Medulla oblongata (tissue), 1 donor: ENCODE measurements around the gene SYTL1.
A peak's percentile ranks its signal among the peaks of the same experiment; 100 is the strongest.

Experiments used
- DNase-seq: peaks from one replicate; pipeline ENCODE4 v3.0.0-alpha.2; 2015; ENCODE audit errors: extremely low spot score

SYTL1 gene

GRCh38 chr1:27348861-27349783 is 7.3 kb downstream of the SYTL1 start:
- no peak for DNase-seq

GRCh38 chr1:27349784-27350662 is 8.2 kb downstream of the SYTL1 start:
- DNase-seq = no peak

GRCh38 chr1:27350663-27351540 is 9.1 kb downstream of the SYTL1 start:
- DNase-seq = no peak

GRCh38 chr1:27351541-27352107 is 9.8 kb downstream of the SYTL1 start:
- no peak for DNase-seq

GRCh38 chr1:27353166-27353565 is 11.3 kb downstream of the SYTL1 start:
- DNase-seq = no peak

- DNase-seq = no peak
These were observed 11.8 kb downstream of the SYTL1 start for GRCh38 chr1:27353629-27354028.

- no peak for DNase-seq
These were observed 13.9 kb downstream of the SYTL1 start for GRCh38 chr1:27355683-27356082.

- no peak for DNase-seq
These were observed 14.4 kb downstream of the SYTL1 start for GRCh38 chr1:27356277-27356618.

GRCh38 chr1:27356619-27357280 is 14.9 kb downstream of the SYTL1 start:
- no peak for DNase-seq

GRCh38 chr1:27357281-27358037 is 15.6 kb downstream of the SYTL1 start:
- peak; percentile 47 for DNase-seq

- DNase-seq = no peak
These were observed 16.5 kb downstream of the SYTL1 start for GRCh38 chr1:27358038-27358927.

- no peak for DNase-seq
These were observed 17.1 kb downstream of the SYTL1 start for GRCh38 chr1:27358928-27359313.

GRCh38 chr1:27359822-27360158 is 18.0 kb downstream of the SYTL1 start:
- no peak for DNase-seq

- no peak for DNase-seq
These were observed 18.6 kb downstream of the SYTL1 start for GRCh38 chr1:27360159-27361043.

GRCh38 chr1:27361044-27361402 is 19.2 kb downstream of the SYTL1 start:
- no peak for DNase-seq

- DNase-seq = no peak
These were observed 19.7 kb downstream of the SYTL1 start for GRCh38 chr1:27361553-27361952.

GRCh38 chr1:27363766-27364695 is 22.2 kb downstream of the SYTL1 start:
- DNase-seq = no peak
